ENCODE results near the gene MSH5. TPM values are rescaled to one million over a fixed set of nuclear protein-coding genes. Genes with fewer than 3 reads are reported as not detected.

MSH5 gene
- total and polyA plus RNA-seq, 2 of the 13 experiments (the other 11 are each of a cell fraction or from before 2014, with no cell fraction given): 10.2 to 38.7 TPM

DNA sequence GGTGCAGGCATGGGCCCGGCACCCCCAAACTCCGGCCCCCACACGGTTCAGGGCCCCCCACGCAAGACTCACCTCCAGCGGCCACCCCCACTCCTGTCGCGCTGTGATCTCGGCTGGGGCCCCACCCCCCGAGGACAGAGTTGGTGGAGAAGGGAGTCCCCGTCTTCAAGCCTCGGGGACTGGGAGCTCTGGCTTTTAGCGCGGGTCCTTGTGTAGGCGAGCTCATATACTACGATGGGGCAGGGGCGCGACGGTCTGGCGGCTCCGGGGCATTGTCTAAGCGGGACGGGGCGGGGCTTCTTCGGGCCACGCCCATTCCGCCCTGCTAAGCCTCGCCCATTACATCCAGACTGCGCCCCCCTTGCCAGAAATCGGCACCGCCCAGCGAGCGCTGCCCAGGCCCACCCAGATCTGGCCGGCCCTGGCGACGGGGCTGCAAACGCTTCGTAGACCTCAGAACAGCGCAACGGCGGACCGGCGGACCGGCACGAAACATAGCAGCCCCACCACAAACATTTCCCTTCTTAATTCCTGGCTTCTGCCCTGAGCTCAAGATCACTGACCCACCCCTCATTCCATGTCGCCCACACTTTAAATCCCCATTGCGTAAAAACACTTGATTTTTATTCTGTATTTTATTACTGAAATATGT lies 9.7 kb upstream of the MSH5 start (continued):
- TF ChIP-seq, protein P1, sequence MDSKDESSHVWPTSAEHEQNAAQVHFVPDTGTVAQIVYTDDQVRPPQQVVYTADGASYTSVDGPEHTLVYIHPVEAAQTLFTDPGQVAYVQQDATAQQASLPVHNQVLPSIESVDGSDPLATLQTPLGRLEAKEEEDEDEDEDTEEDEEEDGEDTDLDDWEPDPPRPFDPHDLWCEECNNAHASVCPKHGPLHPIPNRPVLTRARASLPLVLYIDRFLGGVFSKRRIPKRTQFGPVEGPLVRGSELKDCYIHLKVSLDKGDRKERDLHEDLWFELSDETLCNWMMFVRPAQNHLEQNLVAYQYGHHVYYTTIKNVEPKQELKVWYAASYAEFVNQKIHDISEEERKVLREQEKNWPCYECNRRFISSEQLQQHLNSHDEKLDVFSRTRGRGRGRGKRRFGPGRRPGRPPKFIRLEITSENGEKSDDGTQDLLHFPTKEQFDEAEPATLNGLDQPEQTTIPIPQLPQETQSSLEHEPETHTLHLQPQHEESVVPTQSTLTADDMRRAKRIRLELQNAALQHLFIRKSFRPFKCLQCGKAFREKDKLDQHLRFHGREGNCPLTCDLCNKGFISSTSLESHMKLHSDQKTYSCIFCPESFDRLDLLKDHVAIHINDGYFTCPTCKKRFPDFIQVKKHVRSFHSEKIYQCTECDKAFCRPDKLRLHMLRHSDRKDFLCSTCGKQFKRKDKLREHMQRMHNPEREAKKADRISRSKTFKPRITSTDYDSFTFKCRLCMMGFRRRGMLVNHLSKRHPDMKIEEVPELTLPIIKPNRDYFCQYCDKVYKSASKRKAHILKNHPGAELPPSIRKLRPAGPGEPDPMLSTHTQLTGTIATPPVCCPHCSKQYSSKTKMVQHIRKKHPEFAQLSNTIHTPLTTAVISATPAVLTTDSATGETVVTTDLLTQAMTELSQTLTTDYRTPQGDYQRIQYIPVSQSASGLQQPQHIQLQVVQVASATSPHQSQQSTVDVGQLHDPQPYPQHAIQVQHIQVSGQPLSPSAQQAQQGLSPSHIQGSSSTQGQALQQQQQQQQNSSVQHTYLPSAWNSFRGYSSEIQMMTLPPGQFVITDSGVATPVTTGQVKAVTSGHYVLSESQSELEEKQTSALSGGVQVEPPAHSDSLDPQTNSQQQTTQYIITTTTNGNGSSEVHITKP (CRISPR knock-in tag; IDR thresholded peaks at IDR 0.05; ENCODE audit: low read depth): peak; percentile 69; the same call in 1 of the 2 replicates
- TF ChIP-seq GABPB1 (CRISPR knock-in tag; IDR thresholded peaks at IDR 0.05) (peak; percentile 59; the same call in 1 of the 2 replicates), PAF1 (CRISPR knock-in tag; IDR thresholded peaks at IDR 0.05) (peak; percentile 91), AGO2 (optimal IDR thresholded peaks at IDR 0.05; ENCODE audit: low read depth, low read length) (peak; percentile 100), ZNF224 (CRISPR knock-in tag; IDR thresholded peaks at IDR 0.05) (peak; percentile 70; the same call in 1 of the 2 replicates), TAF15 (IDR thresholded peaks at IDR 0.05; ENCODE audit: low read depth, low read length, poor library complexity, severe bottlenecking) (peak; percentile 100), SRSF4 (IDR thresholded peaks at IDR 0.05; ENCODE audit: low read depth, low read length, poor library complexity, severe bottlenecking) (peak; percentile 98), ZSCAN22 (CRISPR knock-in tag; IDR thresholded peaks at IDR 0.05) (0 out of 2 replicates have a peak, but pooled peaks have one; percentile 36), ZFP37 (CRISPR knock-in tag; IDR thresholded peaks at IDR 0.05; ENCODE audit: borderline replicate concordance) (peak; percentile 88), ZNF878 (CRISPR knock-in tag; IDR thresholded peaks at IDR 0.05) (peak; percentile 97), RBM22 (optimal IDR thresholded peaks at IDR 0.05; ENCODE audit: low read length) (peak; percentile 96), POLR2AphosphoS5 (IDR thresholded peaks at IDR 0.05; ENCODE audit: low read depth, low read length) (peak; percentile 66), HNRNPUL1 (IDR thresholded peaks at IDR 0.05; ENCODE audit: low read depth, low read length) (peak; percentile 85; the same call in 1 of the 2 replicates)
- TF ChIP-seq, protein P2, sequence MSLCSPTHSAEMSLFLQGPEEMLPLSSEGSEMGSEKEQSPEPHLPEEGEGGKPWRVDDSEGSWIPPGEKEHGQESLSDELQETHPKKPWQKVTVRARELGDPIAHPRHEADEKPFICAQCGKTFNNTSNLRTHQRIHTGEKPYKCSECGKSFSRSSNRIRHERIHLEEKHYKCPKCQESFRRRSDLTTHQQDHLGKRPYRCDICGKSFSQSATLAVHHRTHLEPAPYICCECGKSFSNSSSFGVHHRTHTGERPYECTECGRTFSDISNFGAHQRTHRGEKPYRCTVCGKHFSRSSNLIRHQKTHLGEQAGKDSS (CRISPR knock-in tag; IDR thresholded peaks at IDR 0.05; ENCODE audit: borderline replicate concordance, low read depth): peak; percentile 10; the same call in 1 of the 2 replicates
- TF ChIP-seq, protein P3, sequence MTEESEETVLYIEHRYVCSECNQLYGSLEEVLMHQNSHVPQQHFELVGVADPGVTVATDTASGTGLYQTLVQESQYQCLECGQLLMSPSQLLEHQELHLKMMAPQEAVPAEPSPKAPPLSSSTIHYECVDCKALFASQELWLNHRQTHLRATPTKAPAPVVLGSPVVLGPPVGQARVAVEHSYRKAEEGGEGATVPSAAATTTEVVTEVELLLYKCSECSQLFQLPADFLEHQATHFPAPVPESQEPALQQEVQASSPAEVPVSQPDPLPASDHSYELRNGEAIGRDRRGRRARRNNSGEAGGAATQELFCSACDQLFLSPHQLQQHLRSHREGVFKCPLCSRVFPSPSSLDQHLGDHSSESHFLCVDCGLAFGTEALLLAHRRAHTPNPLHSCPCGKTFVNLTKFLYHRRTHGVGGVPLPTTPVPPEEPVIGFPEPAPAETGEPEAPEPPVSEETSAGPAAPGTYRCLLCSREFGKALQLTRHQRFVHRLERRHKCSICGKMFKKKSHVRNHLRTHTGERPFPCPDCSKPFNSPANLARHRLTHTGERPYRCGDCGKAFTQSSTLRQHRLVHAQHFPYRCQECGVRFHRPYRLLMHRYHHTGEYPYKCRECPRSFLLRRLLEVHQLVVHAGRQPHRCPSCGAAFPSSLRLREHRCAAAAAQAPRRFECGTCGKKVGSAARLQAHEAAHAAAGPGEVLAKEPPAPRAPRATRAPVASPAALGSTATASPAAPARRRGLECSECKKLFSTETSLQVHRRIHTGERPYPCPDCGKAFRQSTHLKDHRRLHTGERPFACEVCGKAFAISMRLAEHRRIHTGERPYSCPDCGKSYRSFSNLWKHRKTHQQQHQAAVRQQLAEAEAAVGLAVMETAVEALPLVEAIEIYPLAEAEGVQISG (CRISPR knock-in tag; IDR thresholded peaks at IDR 0.05): no peak; the same call in 1 of the 2 replicates
- TF ChIP-seq, protein P4, sequence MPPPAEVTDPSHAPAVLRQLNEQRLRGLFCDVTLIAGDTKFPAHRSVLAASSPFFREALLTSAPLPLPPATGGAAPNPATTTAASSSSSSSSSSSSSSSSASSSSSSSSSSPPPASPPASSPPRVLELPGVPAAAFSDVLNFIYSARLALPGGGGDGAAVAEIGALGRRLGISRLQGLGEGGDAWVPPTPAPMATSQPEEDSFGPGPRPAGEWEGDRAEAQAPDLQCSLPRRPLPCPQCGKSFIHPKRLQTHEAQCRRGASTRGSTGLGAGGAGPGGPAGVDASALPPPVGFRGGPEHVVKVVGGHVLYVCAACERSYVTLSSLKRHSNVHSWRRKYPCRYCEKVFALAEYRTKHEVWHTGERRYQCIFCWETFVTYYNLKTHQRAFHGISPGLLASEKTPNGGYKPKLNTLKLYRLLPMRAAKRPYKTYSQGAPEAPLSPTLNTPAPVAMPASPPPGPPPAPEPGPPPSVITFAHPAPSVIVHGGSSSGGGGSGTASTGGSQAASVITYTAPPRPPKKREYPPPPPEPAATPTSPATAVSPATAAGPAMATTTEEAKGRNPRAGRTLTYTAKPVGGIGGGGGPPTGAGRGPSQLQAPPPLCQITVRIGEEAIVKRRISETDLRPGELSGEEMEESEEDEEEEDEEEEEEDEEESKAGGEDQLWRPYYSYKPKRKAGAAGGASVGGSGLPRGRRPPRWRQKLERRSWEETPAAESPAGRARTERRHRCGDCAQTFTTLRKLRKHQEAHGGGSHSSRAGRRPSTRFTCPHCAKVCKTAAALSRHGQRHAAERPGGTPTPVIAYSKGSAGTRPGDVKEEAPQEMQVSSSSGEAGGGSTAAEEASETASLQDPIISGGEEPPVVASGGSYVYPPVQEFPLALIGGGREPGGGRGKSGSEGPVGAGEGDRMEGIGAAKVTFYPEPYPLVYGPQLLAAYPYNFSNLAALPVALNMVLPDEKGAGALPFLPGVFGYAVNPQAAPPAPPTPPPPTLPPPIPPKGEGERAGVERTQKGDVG (CRISPR knock-in tag; IDR thresholded peaks at IDR 0.05; ENCODE audit: borderline replicate concordance): peak; percentile 93; the same call in 1 of the 2 replicates

Measured in HepG2 (cell line).